HepG2 (cell line): ENCODE data around the gene ELF1. TPM values are rescaled to one million over a fixed set of nuclear protein-coding genes. Genes with fewer than 3 reads are reported as not detected.

ENCODE experiments used
- ATF5 ChIP-seq: sonication (generic); formaldehyde crosslinking; IDR thresholded peaks from 2 replicates; pipeline ENCODE4 v1.4.0; 2020; ENCODE audit warnings: mild to moderate bottlenecking, low read depth, missing genetic modification reagents
- CSRNP2 ChIP-seq: sonication (generic); formaldehyde crosslinking; conservative IDR thresholded peaks from 2 replicates; pipeline ENCODE4 v1.8.0; 2022; ENCODE audit warnings: low read depth, missing genetic modification reagents
- GATAD1 ChIP-seq: IDR thresholded peaks from 2 replicates; pipeline ENCODE4 v1.6.1; 2016; ENCODE audit warnings: missing genetic modification reagents, missing compliant biosample characterization
- IKZF1 ChIP-seq: fragments of 450-650 bp; IDR thresholded peaks from 2 replicates; pipeline ENCODE4 v1.7.1; 2016
- KDM2A ChIP-seq: sonication (generic); formaldehyde crosslinking; IDR thresholded peaks from 2 replicates; pipeline ENCODE4 v1.4.0; 2020; ENCODE audit warnings: low read depth, missing genetic modification reagents, borderline replicate concordance
- MXI1 ChIP-seq: IDR thresholded peaks from 3 replicates; pipeline ENCODE4 v1.6.1; 2012; ENCODE audit warnings: low read depth, low read length, inconsistent platforms, borderline replicate concordance
- NFKB2 ChIP-seq: sonication (generic); formaldehyde crosslinking; IDR thresholded peaks from 2 replicates; pipeline ENCODE4 v1.4.0; 2020; ENCODE audit warnings: missing genetic modification reagents, borderline replicate concordance
- RFXAP ChIP-seq: sonication (generic); formaldehyde crosslinking; IDR thresholded peaks from 2 replicates; pipeline ENCODE4 v1.4.0; 2020; ENCODE audit warnings: missing genetic modification reagents, borderline replicate concordance
- SMAD3 ChIP-seq: sonication (generic); formaldehyde crosslinking; IDR thresholded peaks from 2 replicates; pipeline ENCODE4 v1.4.0; 2020; ENCODE audit warnings: missing genetic modification reagents
- ZBTB40 ChIP-seq, 2 experiments: fragments of 450-650 bp in 1 of 2; sonication (generic) in 1 of 2; formaldehyde crosslinking in 1 of 2; IDR thresholded peaks; 2 replicates each; pipeline versions ENCODE4 v1.6.1 to v1.8.0; 2016 to 2022; ENCODE audit warnings: antibody characterized with exemption in 1 of 2, mild to moderate bottlenecking in 1 of 2, missing genetic modification reagents in 1 of 2
- ZBTB43 ChIP-seq: sonication (generic); formaldehyde crosslinking; conservative IDR thresholded peaks from 2 replicates; pipeline ENCODE4 v1.4.0; 2020; ENCODE audit warnings: missing genetic modification reagents
- ZFP82 ChIP-seq: sonication (generic); formaldehyde crosslinking; IDR thresholded peaks from 2 replicates; pipeline ENCODE4 v1.5.1; 2020; ENCODE audit warnings: mild to moderate bottlenecking, missing genetic modification reagents, borderline replicate concordance
- ZNF225 ChIP-seq: sonication (generic); formaldehyde crosslinking; IDR thresholded peaks from 2 replicates; pipeline ENCODE4 v1.4.0; 2020; ENCODE audit warnings: mild to moderate bottlenecking, missing genetic modification reagents
- ZSCAN20 ChIP-seq: sonication (generic); formaldehyde crosslinking; IDR thresholded peaks from 2 replicates; pipeline ENCODE4 v1.4.0; 2020; ENCODE audit warnings: missing genetic modification reagents, mild to moderate bottlenecking, borderline replicate concordance
- polyA plus RNA-seq, 8 experiments: library from polyadenylated mRNA; depleted of rRNA in 3 of 8; stranded (reverse) in 7 of 8; unstranded in 1 of 8; fragments of >200 nt; fragmentation: Illumina TruSeq in 4 of 8; extraction: Trizol in 4 of 8; gene quantifications; 2 replicates each; pipeline versions ENCODE4 v1.2.1 to v1.2.3, GENCODE V29; 2011 to 2016; ENCODE audit warnings: low read depth in 4 of 8, missing spikeins in 1 of 8, mixed read lengths in 1 of 8; ENCODE audit not compliant: insufficient read depth in 1 of 8
- total RNA-seq, 5 experiments: library from RNA; depleted of rRNA; stranded (reverse); fragments of >200 nt; fragmentation: Illumina TruSeq; extraction: Trizol; gene quantifications; 2 replicates each; pipeline ENCODE4 v1.2.3, GENCODE V29; 2016; ENCODE audit warnings: low read depth in 1 of 5

ELF1 gene
- total and polyA plus RNA-seq, 2 of the 13 experiments (the other 11 are each of a cell fraction or from before 2014, with no cell fraction given), result 24.6 to 71.5 TPM

GRCh38 chr13:41060082-41060723 is 41.1 kb upstream of the ELF1 start (continued):
- peak; percentile 61; the same call in 1 of the 2 replicates for TF ChIP-seq NFKB2
- TF ChIP-seq ZSCAN20 (CRISPR knock-in tag), result no peak
- no peak for TF ChIP-seq RFXAP (CRISPR knock-in tag)
- TF ChIP-seq SMAD3 (CRISPR knock-in tag), result no peak
- peak; percentile 77; the same call in 2 of the 3 replicates for TF ChIP-seq MXI1
- TF ChIP-seq ATF5 (CRISPR knock-in tag), result no peak
- peak; percentile 54; the same call in 1 of the 2 replicates for TF ChIP-seq GATAD1
- peak; percentile 56; the same call in 1 of the 2 replicates for TF ChIP-seq KDM2A (CRISPR knock-in tag)
- TF ChIP-seq ZBTB40 (IDR thresholded peaks at IDR 0.05), result no peak
- TF ChIP-seq ZBTB40 (CRISPR knock-in tag; IDR thresholded peaks at IDR 0.05), result no peak; the same call in 1 of the 2 replicates
- TF ChIP-seq ZBTB43 (CRISPR knock-in tag), result no peak
- TF ChIP-seq ZNF225 (CRISPR knock-in tag), result 0 out of 2 replicates have a peak, but pooled peaks have one; percentile 36
- peak; percentile 24; the same call in 1 of the 2 replicates for TF ChIP-seq ZFP82
- TF ChIP-seq CSRNP2 (CRISPR knock-in tag), result no peak
- TF ChIP-seq IKZF1, result no peak
